Astrocyte of the spinal cord (primary cell): ENCODE measurements around the gene ASTN2.

Source experiments
- DNase-seq: peaks from one replicate; pipeline ENCODE4 v3.0.0; 2011; ENCODE audit warnings: low read depth, low spot score
- H3K4me3 ChIP-seq: 2 replicates; pipeline ENCODE4 v1.5.1; 2011; ENCODE audit warnings: low read depth, mild to moderate bottlenecking, low read length, moderate library complexity
- in situ Hi-C: cut with HindIII; loops from 2 replicates; pipeline ENCODE4 v1.10.0; 2017; ENCODE audit warnings: low sequenced_read_pairs
- TF ChIP-seq, protein P1 (sequence below): IDR thresholded peaks from 2 replicates; pipeline ENCODE4 v1.5.1; 2012; ENCODE audit warnings: low read depth, mild to moderate bottlenecking, low read length, inconsistent platforms

Gene ASTN2

GRCh38 chr9:117454711-117455110, 39.9 kb upstream of the ASTN2 start:
- no peak for DNase-seq
- in situ Hi-C loops, result no loop called here
- H3K4me3 ChIP-seq, result no peak overlapping the region
- TF ChIP-seq, protein P1, sequence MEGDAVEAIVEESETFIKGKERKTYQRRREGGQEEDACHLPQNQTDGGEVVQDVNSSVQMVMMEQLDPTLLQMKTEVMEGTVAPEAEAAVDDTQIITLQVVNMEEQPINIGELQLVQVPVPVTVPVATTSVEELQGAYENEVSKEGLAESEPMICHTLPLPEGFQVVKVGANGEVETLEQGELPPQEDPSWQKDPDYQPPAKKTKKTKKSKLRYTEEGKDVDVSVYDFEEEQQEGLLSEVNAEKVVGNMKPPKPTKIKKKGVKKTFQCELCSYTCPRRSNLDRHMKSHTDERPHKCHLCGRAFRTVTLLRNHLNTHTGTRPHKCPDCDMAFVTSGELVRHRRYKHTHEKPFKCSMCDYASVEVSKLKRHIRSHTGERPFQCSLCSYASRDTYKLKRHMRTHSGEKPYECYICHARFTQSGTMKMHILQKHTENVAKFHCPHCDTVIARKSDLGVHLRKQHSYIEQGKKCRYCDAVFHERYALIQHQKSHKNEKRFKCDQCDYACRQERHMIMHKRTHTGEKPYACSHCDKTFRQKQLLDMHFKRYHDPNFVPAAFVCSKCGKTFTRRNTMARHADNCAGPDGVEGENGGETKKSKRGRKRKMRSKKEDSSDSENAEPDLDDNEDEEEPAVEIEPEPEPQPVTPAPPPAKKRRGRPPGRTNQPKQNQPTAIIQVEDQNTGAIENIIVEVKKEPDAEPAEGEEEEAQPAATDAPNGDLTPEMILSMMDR, result no peak

- in situ Hi-C loops, result no loop called here
- TF ChIP-seq, protein P1, result no peak
- no peak overlapping the region for H3K4me3 ChIP-seq
- no peak for DNase-seq
Observed at GRCh38 chr9:117453737-117454136, 38.9 kb upstream of the ASTN2 start.

GRCh38 chr9:117451311-117451710, 36.5 kb upstream of the ASTN2 start:
- DNase-seq, result no peak
- TF ChIP-seq, protein P1, result no peak
- H3K4me3 ChIP-seq, result no peak overlapping the region
- in situ Hi-C loops, result no loop called here

DNA sequence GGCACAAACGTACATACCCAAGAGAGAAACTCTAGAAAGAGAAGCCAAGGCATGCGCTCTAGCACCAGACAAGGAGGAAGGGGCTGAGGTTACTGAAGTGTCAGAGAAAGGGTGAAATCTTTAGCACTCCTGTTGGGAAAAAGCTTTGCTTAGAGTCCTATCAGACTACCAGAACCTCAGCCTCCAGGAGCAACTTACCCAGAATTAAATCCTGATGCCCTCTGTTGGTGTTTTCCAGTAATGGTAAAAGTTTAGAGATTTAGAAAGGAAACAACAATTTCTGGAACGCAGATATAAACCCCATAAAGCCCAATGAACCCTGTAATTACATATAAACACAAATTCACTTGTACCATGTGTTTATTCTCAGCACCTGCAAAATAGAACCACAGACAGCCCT, 33.2 kb upstream of the ASTN2 start:
- in situ Hi-C loops, result no loop called here
- no peak for DNase-seq
- TF ChIP-seq, protein P1, result no peak
- H3K4me3 ChIP-seq, result no peak overlapping the region

DNA sequence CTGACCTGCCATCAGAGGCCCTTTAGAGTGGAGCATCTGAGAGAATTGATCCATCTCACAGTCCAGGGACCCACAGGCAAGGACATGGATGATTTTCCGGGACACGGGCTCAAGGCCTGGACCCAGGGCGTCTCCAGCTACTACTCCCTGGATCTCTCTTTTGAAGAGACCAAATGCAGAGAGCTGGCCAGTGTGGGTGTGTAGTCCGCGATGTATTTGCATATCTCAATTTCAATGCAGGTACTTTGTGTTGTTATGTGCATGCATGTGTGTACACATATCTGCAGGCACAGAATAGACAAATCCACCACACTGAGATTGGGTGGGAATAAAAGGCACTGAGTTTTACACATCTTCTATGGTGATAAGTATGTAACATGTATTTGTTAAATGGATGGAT, 30.8 kb upstream of the ASTN2 start:
- DNase-seq, result no peak
- TF ChIP-seq, protein P1, result no peak
- in situ Hi-C loops, result no loop called here
- no peak overlapping the region for H3K4me3 ChIP-seq

- in situ Hi-C loops, result no loop called here
- DNase-seq, result no peak
- no peak overlapping the region for H3K4me3 ChIP-seq
- TF ChIP-seq, protein P1, result no peak
Observed at GRCh38 chr9:117444501-117444900, 29.6 kb upstream of the ASTN2 start.

DNA sequence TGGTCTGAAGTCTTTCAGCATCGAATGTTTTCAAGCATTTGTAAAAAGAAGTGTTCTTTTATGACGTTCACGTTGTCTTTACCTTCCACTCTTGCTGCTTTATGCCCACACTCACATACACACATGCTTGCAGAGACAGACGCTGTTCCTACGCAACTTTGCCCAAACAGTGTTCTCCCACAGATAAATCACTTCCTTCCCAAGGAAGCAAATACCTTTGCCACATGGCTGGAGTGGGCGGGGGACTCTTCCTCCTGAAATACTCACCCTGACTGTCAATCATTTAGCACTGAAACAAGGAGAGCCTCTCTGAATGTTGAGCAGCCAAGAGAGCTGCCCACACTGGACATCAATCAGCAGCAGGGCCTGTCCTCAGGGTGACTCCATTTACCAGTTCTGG, 22.4 kb upstream of the ASTN2 start:
- no peak overlapping the region for H3K4me3 ChIP-seq
- in situ Hi-C loops, result no loop called here
- no peak for DNase-seq
- TF ChIP-seq, protein P1, result no peak
